HT-29 (cell line): ENCODE measurements around the gene MCUB. TPM values are rescaled to one million over a fixed set of nuclear protein-coding genes. Genes with fewer than 3 reads are reported as not detected.
"Not testable (repeated sequence)": the region's sequence is repeated elsewhere in the genome, so short reads cannot be mapped to it uniquely, and the experiment has no call there.

ENCODE experiments used
- DNase-seq: peaks from one replicate; pipeline ENCODE4 v3.0.0-alpha.2; 2015; ENCODE audit warnings: low spot score
- total RNA-seq: library from RNA; depleted of rRNA; stranded (reverse); fragments of >200 nt; shearing (Covaris generic); gene quantifications from 2 replicates; pipeline ENCODE4 v1.2.3, GENCODE V29; 2014

Gene MCUB
- total RNA-seq, 1 experiment from 2014 or later, result 4.2 TPM

- DNase-seq, result no peak
Measured at GRCh38 chr4:109578846-109579245, 18.8 kb downstream of the MCUB start.

DNA sequence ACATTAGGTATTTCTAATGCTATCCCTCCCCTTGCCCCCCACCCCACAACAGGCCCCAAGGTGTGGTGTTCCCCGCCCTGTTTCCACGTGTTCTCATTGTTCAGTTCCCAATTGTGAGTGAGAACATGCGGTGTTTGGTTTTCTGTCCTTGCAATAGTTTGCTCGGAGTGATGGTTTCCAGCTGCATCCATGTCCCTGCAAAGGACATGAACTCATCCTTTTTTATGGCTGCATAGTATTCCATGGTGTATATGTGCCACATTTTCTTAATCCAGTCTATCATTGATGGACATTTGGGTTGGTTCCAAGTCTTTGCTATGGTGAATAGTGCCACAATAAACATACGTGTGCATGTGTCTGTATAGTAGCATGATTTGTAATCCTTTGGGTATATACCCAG lies 20.0 kb downstream of the MCUB start:
- not testable (repeated sequence) for DNase-seq

GRCh38 chr4:109588176-109588575 lies 28.1 kb downstream of the MCUB start:
- DNase-seq, result no peak

DNA sequence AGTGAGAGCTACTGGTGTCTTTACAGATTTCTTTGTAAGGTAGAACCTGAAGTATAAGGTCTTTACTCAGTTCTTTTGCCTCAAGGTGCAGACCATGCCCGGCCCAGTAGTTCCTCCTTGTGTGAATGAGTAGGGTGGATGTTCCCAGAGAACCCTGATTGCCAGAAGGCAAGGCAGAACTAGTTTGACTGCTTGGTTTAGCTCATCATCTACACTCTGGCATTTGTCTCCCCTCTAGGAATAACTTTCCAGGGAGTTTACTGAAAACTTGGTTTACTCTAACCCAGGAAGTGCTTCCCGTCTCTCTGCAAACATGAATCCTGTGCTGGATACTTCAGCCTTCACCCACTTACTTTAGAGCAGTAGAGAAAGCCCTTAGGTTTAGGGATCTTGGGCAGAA lies 29.1 kb downstream of the MCUB start:
- no peak for DNase-seq

DNA sequence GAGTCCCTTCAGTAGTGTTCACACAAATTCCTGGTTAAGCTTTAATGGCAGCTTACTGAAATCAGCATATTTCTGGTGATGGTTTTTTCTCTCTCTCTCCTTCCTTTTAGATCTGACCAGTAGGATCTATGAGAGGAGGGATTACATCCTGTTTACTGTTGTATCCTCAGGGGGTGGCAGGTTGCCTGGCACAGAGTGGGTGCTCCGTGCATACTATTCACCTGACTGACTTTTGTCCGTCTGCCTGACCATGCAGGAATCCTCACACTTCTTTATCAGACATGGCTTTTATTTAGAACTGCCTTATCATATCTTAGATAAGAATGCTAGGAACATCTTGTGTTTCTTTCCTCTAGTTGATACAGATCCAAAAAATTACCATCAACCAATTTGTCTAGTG lies 29.6 kb downstream of the MCUB start:
- no peak for DNase-seq

DNA sequence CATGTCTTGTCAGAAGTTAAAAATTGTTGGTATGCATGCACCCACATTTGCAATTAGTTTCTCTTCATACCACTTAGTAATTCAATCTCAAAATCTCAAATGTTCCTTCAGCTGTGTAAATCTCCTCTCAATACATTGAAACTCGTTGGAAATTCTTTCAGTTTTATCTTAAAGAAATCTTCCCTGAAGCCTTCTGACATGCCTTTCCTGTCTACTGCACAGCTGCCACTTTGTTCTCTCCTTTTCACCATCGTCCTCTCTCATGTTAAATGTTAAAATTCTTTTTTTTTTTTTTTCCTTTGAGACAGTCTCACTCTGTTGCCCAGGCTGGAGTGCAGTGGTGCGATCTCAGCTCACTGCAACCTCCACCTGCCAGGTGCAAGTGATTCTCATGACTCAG lies 30.9 kb downstream of the MCUB start:
- no peak for DNase-seq

DNA sequence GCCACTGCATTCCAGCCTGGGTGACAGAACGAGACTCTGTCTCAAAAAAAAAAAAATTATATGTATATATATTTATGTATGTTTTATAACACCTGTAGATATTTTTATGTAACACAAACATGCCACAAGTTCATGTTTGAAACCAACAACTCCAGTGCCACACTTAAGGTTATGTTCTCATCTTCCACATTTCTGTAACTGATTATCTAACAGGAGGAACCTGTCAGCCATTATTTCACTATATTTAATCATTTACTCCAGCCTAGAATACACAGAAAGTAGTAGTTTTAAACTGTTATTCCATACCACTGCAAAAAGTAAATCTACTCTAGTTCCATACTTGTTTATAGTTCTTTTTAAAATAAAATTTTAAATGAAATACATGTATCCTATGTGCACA lies 32.3 kb downstream of the MCUB start:
- DNase-seq, result no peak

DNA sequence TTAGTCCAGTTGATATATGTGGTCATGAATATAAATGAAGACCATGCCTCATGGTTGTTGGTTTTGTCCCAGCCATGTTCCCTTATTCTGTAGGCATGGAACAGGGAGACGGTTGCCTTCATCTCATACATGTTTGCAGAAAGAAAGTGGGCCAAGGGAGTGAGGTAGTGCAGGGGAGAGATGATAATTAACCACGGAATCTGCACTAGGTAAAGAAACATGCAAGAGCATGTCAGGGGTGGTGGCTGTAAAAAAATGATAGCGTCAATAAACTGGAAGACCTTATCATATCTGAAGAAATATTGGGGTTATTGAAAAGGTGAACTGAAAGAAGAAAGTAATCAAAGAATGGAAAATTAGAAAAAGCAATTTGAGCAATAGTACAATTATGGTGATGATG lies 35.1 kb downstream of the MCUB start:
- DNase-seq, result not testable (repeated sequence)

- DNase-seq, result not testable (repeated sequence)
Measured at GRCh38 chr4:109596420-109597085, 36.5 kb downstream of the MCUB start.

GRCh38 chr4:109599046-109599652 lies 39.1 kb downstream of the MCUB start:
- no peak for DNase-seq

- no peak for DNase-seq
Measured at GRCh38 chr4:109600431-109600830, 40.4 kb downstream of the MCUB start.

DNA sequence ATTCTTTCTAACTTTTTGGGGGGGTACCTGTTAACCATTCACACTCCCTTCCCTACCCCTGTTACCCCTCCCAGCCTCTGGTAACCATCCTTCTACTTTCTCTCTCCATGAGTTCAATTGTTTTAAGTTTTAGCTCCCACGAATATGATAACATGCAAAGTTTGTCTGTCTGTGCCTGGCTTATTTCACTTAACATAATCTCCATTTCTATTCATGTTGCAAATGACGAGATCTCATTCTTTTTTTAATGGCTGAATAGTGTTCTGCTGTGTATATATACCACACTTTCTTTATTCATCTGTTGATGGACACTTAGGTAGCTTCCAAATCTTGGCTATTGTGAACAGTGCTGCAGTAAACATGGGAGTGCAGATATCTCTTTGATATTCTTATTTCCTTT lies 41.3 kb downstream of the MCUB start:
- no peak for DNase-seq

- DNase-seq, result no peak
Measured at GRCh38 chr4:109607976-109608375, 47.9 kb downstream of the MCUB start.

DNA sequence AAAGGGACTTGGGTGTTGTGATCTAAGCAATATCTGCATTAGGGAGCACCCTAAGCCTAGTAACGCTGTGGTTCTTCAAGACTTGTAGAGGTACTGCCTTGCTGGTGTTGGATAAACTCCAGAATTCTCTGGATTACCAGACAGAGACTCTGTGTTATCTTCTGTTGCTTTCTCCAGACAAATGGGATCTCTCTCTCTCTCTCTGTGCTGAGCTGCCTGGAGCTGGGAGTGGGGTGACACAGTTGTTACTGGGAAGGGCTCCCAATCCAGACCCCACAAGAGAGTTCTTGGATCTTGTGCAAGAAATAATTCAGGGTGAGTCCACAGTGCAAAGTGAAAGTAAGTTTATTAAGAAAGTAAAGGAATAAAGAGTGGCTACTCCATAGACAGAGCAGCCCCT lies 48.8 kb downstream of the MCUB start:
- no peak for DNase-seq

GRCh38 chr4:109609431-109609830 lies 49.4 kb downstream of the MCUB start:
- no peak for DNase-seq

DNA sequence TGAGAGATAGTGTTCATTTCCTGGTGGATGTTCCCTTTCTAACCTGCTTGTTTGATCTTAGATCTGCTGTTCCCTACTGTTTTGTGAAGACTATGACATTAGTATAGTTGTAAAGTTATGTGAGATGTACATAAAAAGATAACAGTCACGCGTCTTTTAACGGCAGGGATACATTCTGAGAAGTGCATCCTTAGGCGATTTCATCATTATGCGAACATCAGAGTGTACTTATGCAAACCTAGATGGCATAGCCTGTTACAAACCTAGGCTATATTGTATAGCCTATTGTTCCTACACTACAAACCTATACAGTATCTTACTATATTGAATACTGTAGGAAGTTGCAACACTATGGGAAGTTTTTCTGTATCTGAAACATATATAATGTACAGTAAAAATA lies 50.4 kb downstream of the MCUB start:
- no peak for DNase-seq

DNA sequence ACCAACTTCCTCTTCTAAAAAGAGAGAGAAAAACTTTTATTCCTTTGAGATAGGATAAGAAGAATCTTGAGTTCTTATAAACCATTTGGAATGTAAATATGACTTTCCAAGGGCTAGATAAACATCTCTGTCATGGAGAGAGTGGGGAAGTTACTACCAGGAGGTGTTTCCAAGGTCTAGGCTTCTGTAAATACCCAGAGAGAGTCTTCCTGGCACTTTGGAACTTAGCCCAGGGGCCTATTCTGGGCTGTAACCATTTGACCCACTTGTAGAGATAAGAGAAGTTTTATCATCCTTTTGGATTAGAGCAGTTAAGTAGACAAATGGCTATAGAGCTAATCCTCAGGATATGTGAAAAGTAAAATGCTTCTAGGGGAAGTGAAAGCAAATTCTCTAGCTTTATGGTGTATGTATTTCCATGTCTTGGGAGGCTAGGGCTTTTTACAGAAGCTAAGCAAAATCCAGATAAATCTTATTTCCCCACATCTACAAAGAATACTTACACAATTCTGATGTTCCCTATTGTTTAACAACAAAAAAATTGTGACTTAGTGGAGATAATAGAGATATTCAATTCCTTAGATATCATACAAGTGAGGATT lies 51.1 kb downstream of the MCUB start:
- no peak for DNase-seq

GRCh38 chr4:109614015-109614414 lies 54.0 kb downstream of the MCUB start:
- no peak for DNase-seq

DNA sequence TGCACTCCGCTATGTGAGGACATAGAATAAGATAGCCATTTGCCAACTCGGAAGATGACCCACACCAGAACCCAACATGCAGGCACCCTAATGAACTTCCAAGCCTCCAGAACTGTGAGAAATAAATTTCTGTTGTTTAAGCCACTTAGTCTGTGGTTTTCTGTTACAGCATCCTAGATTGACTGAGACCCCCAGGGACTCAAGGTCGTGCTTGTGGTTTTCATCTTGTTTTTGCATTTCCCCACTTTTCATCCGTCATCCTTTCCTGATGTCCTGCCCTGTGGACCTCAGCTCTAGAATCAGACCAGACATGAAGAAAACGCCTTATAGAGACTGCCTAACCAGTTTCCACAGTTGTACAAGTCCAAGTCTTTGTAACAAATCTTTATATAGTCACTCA lies 54.4 kb downstream of the MCUB start:
- DNase-seq, result no peak

DNA sequence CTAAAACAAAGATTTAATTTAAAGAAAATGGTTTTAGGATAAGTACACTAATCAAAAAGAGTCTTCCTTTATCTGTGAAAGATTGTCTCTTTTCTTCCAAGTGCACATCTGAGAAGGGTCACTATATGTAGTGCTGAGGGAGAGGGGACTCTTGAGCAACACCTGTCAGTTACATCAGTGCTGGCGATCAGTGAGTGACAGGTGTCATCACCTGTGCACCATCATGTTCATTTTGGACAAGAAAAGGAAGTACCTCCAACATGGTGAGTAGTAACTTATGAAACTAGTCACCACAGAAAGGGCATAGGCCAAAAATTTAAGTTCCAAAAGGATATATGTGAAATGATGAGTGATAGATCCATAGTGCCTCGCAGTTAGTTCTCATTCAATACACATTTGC lies 55.7 kb downstream of the MCUB start:
- DNase-seq, result no peak

DNA sequence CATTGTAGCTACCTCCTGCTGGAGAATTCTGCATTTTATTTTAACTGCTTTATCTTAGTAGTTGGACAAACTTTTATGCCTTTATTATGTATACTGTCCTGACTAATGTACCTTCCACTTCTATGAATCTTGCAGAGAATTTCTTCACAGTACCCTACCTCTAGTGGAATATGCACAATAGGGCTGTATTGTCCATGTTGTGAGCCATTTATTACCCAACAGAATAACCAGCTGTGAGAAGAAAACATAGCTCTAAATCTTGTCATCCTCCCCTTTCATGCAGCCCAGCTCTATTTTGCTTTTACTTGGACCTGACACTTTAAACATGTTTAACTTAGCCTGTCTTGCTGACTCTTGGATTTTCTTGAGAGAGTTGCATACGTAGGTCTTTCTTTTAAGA lies 56.2 kb downstream of the MCUB start:
- no peak for DNase-seq

DNA sequence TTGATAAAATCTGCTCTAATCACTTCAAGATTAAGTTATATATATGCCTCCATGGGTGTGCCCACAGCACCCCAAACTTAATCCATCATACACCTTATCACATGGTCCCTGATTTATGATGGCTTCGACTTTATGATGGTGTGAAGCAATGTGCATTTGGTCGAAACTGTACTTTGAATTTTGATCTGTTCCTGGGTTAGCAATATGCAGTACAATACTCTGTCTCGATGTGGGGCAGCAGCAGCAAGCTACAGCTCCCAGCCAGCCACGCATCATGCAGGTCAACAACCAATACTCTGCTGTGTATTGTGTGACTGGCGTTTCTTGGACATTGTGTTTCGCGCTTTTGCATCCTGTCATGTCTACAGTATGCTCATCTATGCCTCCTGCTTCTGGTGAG lies 62.6 kb downstream of the MCUB start:
- DNase-seq, result no peak

DNA sequence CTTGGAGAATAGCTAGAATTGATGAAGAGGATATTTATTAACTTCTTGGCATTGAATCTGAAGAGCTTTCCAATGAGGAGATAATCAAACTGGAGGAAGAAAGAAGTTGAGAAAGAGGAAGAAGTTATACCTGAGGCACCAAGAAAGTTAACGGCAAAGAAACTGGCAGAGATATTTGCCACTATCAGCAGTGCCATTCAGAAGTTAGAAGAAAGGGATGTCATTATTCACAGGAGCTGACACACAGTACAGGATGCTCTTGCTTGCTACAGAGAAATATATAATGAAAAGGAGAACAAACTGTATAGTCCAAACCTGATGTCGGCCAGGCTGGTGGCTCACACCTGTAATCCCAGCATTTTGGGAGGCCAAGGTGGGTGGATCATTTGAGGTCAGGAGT lies 64.5 kb downstream of the MCUB start:
- DNase-seq, result no peak
